H9 (cell line): ENCODE results near the gene DCAF8. TPM values are rescaled to one million over a fixed set of nuclear protein-coding genes. Genes with fewer than 3 reads are reported as not detected.
A peak's percentile ranks its signal among the peaks of the same experiment; 100 is the strongest.

ENCODE experiments used
- DNase-seq: peaks from one replicate; pipeline ENCODE4 v3.0.0-alpha.2; 2017
- H2AFZ ChIP-seq: one replicate; pipeline ENCODE4 v1.6.1; 2013; ENCODE audit warnings: mild to moderate bottlenecking, low read length, control low read depth, moderate library complexity
- H2AK5ac ChIP-seq: 2 replicates; pipeline ENCODE4 v1.6.1; 2013; ENCODE audit warnings: low read length, control low read depth, mixed read lengths; ENCODE audit not compliant: insufficient read length
- H2BK120ac ChIP-seq: one replicate; pipeline ENCODE4 v1.6.1; 2013; ENCODE audit warnings: low read depth, mild to moderate bottlenecking, low read length, control low read depth, inconsistent platforms; ENCODE audit not compliant: poor library complexity, severe bottlenecking
- H2BK12ac ChIP-seq: 2 replicates; pipeline ENCODE4 v1.6.1; 2013; ENCODE audit warnings: low read length, control low read depth, mixed read lengths, low read depth; ENCODE audit not compliant: insufficient read length
- H2BK15ac ChIP-seq: 2 replicates; pipeline ENCODE4 v1.6.1; 2013; ENCODE audit warnings: low read depth, low read length, control low read depth
- H2BK20ac ChIP-seq: one replicate; pipeline ENCODE4 v1.6.1; 2013; ENCODE audit warnings: low read depth, mild to moderate bottlenecking, low read length, control low read depth, inconsistent platforms; ENCODE audit not compliant: poor library complexity, severe bottlenecking
- H2BK5ac ChIP-seq: 2 replicates; pipeline ENCODE4 v1.6.1; 2013; ENCODE audit warnings: low read length, control low read depth, mixed read lengths; ENCODE audit not compliant: insufficient read length
- H3K14ac ChIP-seq: 2 replicates; pipeline ENCODE4 v1.6.1; 2013; ENCODE audit warnings: low read length, control low read depth; ENCODE audit not compliant: insufficient read depth
- H3K18ac ChIP-seq: 2 replicates; pipeline ENCODE4 v1.6.1; 2013; ENCODE audit warnings: low read depth, mild to moderate bottlenecking, mixed read lengths, low read length, control low read depth; ENCODE audit not compliant: insufficient read length
- H3K23ac ChIP-seq: 2 replicates; pipeline ENCODE4 v1.6.1; 2013; ENCODE audit warnings: low read length, control low read depth, mixed read lengths, low read depth; ENCODE audit not compliant: insufficient read length
- H3K23me2 ChIP-seq: 2 replicates; pipeline ENCODE4 v1.6.1; 2013; ENCODE audit warnings: low read depth, mild to moderate bottlenecking, mixed read lengths, low read length, control low read depth; ENCODE audit not compliant: insufficient read length, poor library complexity, severe bottlenecking
- H3K27ac ChIP-seq: 2 replicates; pipeline ENCODE4 v1.5.1; 2013; ENCODE audit warnings: low read length, control low read depth, mixed read lengths, low read depth; ENCODE audit not compliant: insufficient read length
- H3K27me3 ChIP-seq: 2 replicates; pipeline ENCODE4 v1.6.1; 2013; ENCODE audit warnings: low read length, control low read depth, inconsistent platforms; ENCODE audit not compliant: insufficient read depth
- H3K4ac ChIP-seq: 2 replicates; pipeline ENCODE4 v1.6.1; 2013; ENCODE audit warnings: low read depth, mild to moderate bottlenecking, control low read depth, inconsistent platforms, low read length, moderate library complexity
- H3K4me1 ChIP-seq: 2 replicates; pipeline ENCODE4 v1.6.1; 2013; ENCODE audit warnings: low read length, control low read depth, inconsistent platforms; ENCODE audit not compliant: insufficient read depth
- H3K4me2 ChIP-seq: 2 replicates; pipeline ENCODE4 v1.6.1; 2013; ENCODE audit warnings: low read length, control low read depth, mixed read lengths; ENCODE audit not compliant: insufficient read length, insufficient read depth
- H3K56ac ChIP-seq: 2 replicates; pipeline ENCODE4 v1.6.1; 2013; ENCODE audit warnings: low read depth, mild to moderate bottlenecking, mixed read lengths, low read length, control low read depth; ENCODE audit not compliant: insufficient read length
- H3K79me1 ChIP-seq: 2 replicates; pipeline ENCODE4 v1.6.1; 2013; ENCODE audit warnings: low read depth, mild to moderate bottlenecking, moderate library complexity, low read length, control low read depth, inconsistent platforms; ENCODE audit not compliant: insufficient read depth, poor library complexity, severe bottlenecking
- H3K79me2 ChIP-seq: 2 replicates; pipeline ENCODE4 v1.6.1; 2013; ENCODE audit warnings: low read length, control low read depth, inconsistent platforms; ENCODE audit not compliant: insufficient read depth
- H3K9ac ChIP-seq: 2 replicates; pipeline ENCODE4 v1.6.1; 2013; ENCODE audit warnings: low read length, control low read depth, mixed read lengths; ENCODE audit not compliant: insufficient read length; ENCODE audit errors: extremely low read depth
- H3K9me3 ChIP-seq: one replicate; pipeline ENCODE4 v1.6.1; 2013; ENCODE audit warnings: low read depth, low read length, inconsistent platforms; ENCODE audit not compliant: control insufficient read depth
- H3T11ph ChIP-seq: one replicate; pipeline ENCODE4 v1.6.1; 2013; ENCODE audit warnings: mild to moderate bottlenecking, low read length, control low read depth, inconsistent platforms
- H4K20me1 ChIP-seq: one replicate; pipeline ENCODE4 v1.6.1; 2013; ENCODE audit not compliant: control insufficient read depth, insufficient read length, insufficient read depth
- H4K5ac ChIP-seq: 2 replicates; pipeline ENCODE4 v1.6.1; 2013; ENCODE audit warnings: low read depth, mild to moderate bottlenecking, mixed read lengths, low read length, control low read depth; ENCODE audit not compliant: insufficient read length
- H4K8ac ChIP-seq: replicated peaks from 2 replicates; pipeline ENCODE4 v1.6.1; 2013; ENCODE audit warnings: low read length, control low read depth, mixed read lengths, low read depth; ENCODE audit not compliant: insufficient read length
- H4K91ac ChIP-seq: 2 replicates; pipeline ENCODE4 v1.6.1; 2013; ENCODE audit warnings: low read depth, mild to moderate bottlenecking, moderate library complexity, mixed read lengths, low read length, control low read depth; ENCODE audit not compliant: insufficient read length
- H3K27ac Mint-ChIP-seq, 3 experiments: 2 replicates in 2 of 3; 3 replicates in 1 of 3; pipeline ENCODE4 v1.8.0; 2020 to 2021; ENCODE audit warnings: mixed read lengths in 3 of 3, mild to moderate bottlenecking in 1 of 3, moderate library complexity in 1 of 3
- H3K27me3 Mint-ChIP-seq: 2 replicates; pipeline ENCODE4 v1.8.0; 2021; ENCODE audit warnings: low read depth, mild to moderate bottlenecking, moderate library complexity, mixed read lengths
- H3K36me3 Mint-ChIP-seq, 3 experiments: 2 replicates in 2 of 3; 3 replicates in 1 of 3; pipeline ENCODE4 v1.8.0; 2020 to 2021; ENCODE audit warnings: low read depth in 3 of 3, mixed read lengths in 3 of 3; ENCODE audit not compliant: insufficient read depth in 1 of 3
- H3K4me1 Mint-ChIP-seq, 2 experiments: 2 replicates each; pipeline ENCODE4 v1.8.0; 2020; ENCODE audit warnings: mixed read lengths in 2 of 2
- H3K4me3 Mint-ChIP-seq, 2 experiments: 2 replicates in 1 of 2; 3 replicates in 1 of 2; pipeline ENCODE4 v1.8.0; 2020 to 2021; ENCODE audit warnings: mild to moderate bottlenecking in 2 of 2, mixed read lengths in 2 of 2, moderate library complexity in 1 of 2
- H3K9me3 Mint-ChIP-seq, 2 experiments: 2 replicates in 1 of 2; 3 replicates in 1 of 2; pipeline ENCODE4 v1.8.0; 2020; ENCODE audit warnings: mild to moderate bottlenecking in 2 of 2, mixed read lengths in 2 of 2, moderate library complexity in 1 of 2
- WGBS: extraction: QIAGEN DNeasy Blood & Tissue Kit; methylation state at CpG from one replicate; pipeline ENCODE4 v1.1.7; 2013; ENCODE audit warnings: missing lambda C conversion rate, low lambda C conversion rate, mixed read lengths; ENCODE audit not compliant: insufficient read length; ENCODE audit errors: extremely low coverage; 5-methylcytosine and 5-hydroxymethylcytosine counted together
- total RNA-seq: library from RNA; stranded (reverse); gene quantifications from 2 replicates; pipeline ENCODE4 v1.2.1, GENCODE V29; 2021
- TF ChIP-seq, protein P1 (sequence below): fragments of 200-600 bp; sonication (generic); conservative IDR thresholded peaks from 3 replicates; pipeline ENCODE4 v1.8.0; 2021; ENCODE audit warnings: antibody characterized with exemption, mild to moderate bottlenecking

The DCAF8 gene
- total RNA-seq, 1 experiment from 2014 or later, result 106 TPM

- Histone ChIP-seq H2BK20ac (no peak overlapping the region), H3K9me3 (no peaks in the 10 kb centered on the region), H3K27me3 (no peaks in the 10 kb centered on the region), H2BK12ac (no peak overlapping the region), H4K8ac (no peak overlapping the region), H3K18ac (no peak overlapping the region), H3K4me2 (no peak overlapping the region), H3K4ac (no peak overlapping the region), H3K79me1 (no peaks in the 10 kb centered on the region), H2AK5ac (no peak overlapping the region), H3T11ph (no peak overlapping the region), H4K20me1 (no peaks in the 10 kb centered on the region), H3K4me1 (peaks cover 26% of the 10 kb centered on the region), H2BK120ac (no peak overlapping the region), H3K79me2 (no peaks in the 10 kb centered on the region), H3K9ac (no peak overlapping the region), H3K23me2 (no peaks in the 10 kb centered on the region), H3K56ac (no peak overlapping the region), H3K23ac (no peak overlapping the region), H3K14ac (no peak overlapping the region), H2BK15ac (no peak overlapping the region), H2AFZ (no peak overlapping the region), H4K91ac (no peak overlapping the region), H3K27ac (no peak overlapping the region), H2BK5ac (no peak overlapping the region), H4K5ac (no peak overlapping the region)
- no peaks in the 10 kb centered on the region; a peak in 1 of 5 replicates for H3K9me3 Mint-ChIP-seq
- H3K4me3 Mint-ChIP-seq, result peak overlapping the region in 1 of 2 experiments; percentile 3; a peak in 2 of 5 replicates
- DNase-seq, result no peak
- peak overlapping the region in 1 of 3 experiments; percentile 0; a peak in 1 of 7 replicates for H3K27ac Mint-ChIP-seq
- TF ChIP-seq, protein P1, sequence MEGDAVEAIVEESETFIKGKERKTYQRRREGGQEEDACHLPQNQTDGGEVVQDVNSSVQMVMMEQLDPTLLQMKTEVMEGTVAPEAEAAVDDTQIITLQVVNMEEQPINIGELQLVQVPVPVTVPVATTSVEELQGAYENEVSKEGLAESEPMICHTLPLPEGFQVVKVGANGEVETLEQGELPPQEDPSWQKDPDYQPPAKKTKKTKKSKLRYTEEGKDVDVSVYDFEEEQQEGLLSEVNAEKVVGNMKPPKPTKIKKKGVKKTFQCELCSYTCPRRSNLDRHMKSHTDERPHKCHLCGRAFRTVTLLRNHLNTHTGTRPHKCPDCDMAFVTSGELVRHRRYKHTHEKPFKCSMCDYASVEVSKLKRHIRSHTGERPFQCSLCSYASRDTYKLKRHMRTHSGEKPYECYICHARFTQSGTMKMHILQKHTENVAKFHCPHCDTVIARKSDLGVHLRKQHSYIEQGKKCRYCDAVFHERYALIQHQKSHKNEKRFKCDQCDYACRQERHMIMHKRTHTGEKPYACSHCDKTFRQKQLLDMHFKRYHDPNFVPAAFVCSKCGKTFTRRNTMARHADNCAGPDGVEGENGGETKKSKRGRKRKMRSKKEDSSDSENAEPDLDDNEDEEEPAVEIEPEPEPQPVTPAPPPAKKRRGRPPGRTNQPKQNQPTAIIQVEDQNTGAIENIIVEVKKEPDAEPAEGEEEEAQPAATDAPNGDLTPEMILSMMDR, result no peak
- peaks cover 57% of the 10 kb centered on the region for H3K27me3 Mint-ChIP-seq
- peaks cover 0 to 3% (median 0%) of the 10 kb centered on the region in 3 experiments; a peak in 1 of 7 replicates for H3K36me3 Mint-ChIP-seq
- WGBS, result no CpG with 5 or more reads among the region's 9 CpGs
- peaks cover 50 to 54% of the 10 kb centered on the region in 2 experiments for H3K4me1 Mint-ChIP-seq
Measured at GRCh38 chr1:160171980-160172379, 90.4 kb downstream of the DCAF8 start.
